Natural killer cell (primary cell): Measurements from ENCODE around the gene PHB1. TPM values are rescaled to one million over a fixed set of nuclear protein-coding genes. Genes with fewer than 3 reads are reported as not detected.

Source experiments
- ATAC-seq, 3 donors: fragments of 150-1000 bp in 2 of 3; fragments of 200-7000 bp in 1 of 3; cut with Tn5 transposase; 1 replicate in 1 of 3; 2 replicates in 2 of 3; pipeline ENCODE4 v1.10.0; 2021; ENCODE audit warnings: mild to moderate bottlenecking in 2 of 3, moderate library complexity in 2 of 3
- DNase-seq, 2 donors: peaks; one replicate each; pipeline versions ENCODE4 v3.0.0 to v3.0.0-alpha.2; 2013 to 2021; ENCODE audit warnings: mixed read lengths in 1 of 2
- H3K27ac ChIP-seq: one replicate; pipeline ENCODE4 v1.5.1; 2013; ENCODE audit warnings: mild to moderate bottlenecking, low read length
- H3K27me3 ChIP-seq: one replicate; pipeline ENCODE4 v1.6.1; 2013; ENCODE audit warnings: low read length; ENCODE audit not compliant: control insufficient read depth, insufficient read depth
- H3K36me3 ChIP-seq: one replicate; pipeline ENCODE4 v1.6.1; 2013; ENCODE audit warnings: low read length; ENCODE audit not compliant: control insufficient read depth, insufficient read depth
- H3K4me1 ChIP-seq: one replicate; pipeline ENCODE4 v1.6.1; 2013; ENCODE audit warnings: low read length; ENCODE audit not compliant: control insufficient read depth, insufficient read depth
- H3K4me3 ChIP-seq: one replicate; pipeline ENCODE4 v1.5.1; 2013; ENCODE audit warnings: low read length
- H3K9me3 ChIP-seq: one replicate; pipeline ENCODE4 v1.6.1; 2013; ENCODE audit warnings: low read length; ENCODE audit not compliant: control insufficient read depth, insufficient read depth
- H3K27ac Mint-ChIP-seq, 2 donors: one replicate each; pipeline ENCODE4 v1.8.0; 2022; ENCODE audit warnings: mild to moderate bottlenecking in 2 of 2, mixed read lengths in 2 of 2, moderate library complexity in 1 of 2
- H3K27me3 Mint-ChIP-seq, 2 donors: one replicate each; pipeline ENCODE4 v1.8.0; 2022; ENCODE audit warnings: low read depth in 2 of 2, mixed read lengths in 2 of 2
- H3K36me3 Mint-ChIP-seq: one replicate; pipeline ENCODE4 v1.8.0; 2022; ENCODE audit warnings: mixed read lengths
- H3K4me1 Mint-ChIP-seq, 2 donors: one replicate each; pipeline ENCODE4 v1.8.0; 2022; ENCODE audit warnings: mixed read lengths in 2 of 2
- H3K4me3 Mint-ChIP-seq: one replicate; pipeline ENCODE4 v1.8.0; 2022; ENCODE audit warnings: mild to moderate bottlenecking, moderate library complexity, mixed read lengths
- H3K9me3 Mint-ChIP-seq, 2 donors: one replicate each; pipeline ENCODE4 v1.8.0; 2022; ENCODE audit warnings: mixed read lengths in 2 of 2
- WGBS: methylation state at CpG from one replicate; pipeline ENCODE4 v1.1.7; 2013; ENCODE audit warnings: missing lambda C conversion rate; ENCODE audit not compliant: insufficient coverage; 5-methylcytosine and 5-hydroxymethylcytosine counted together
- intact Hi-C: fragments of 100-400 bp; cut with micrococcal nuclease; formaldehyde crosslinking; loops from one replicate; pipeline ENCODE4 v1.14.2; 2022
- total RNA-seq, 4 donors: library from RNA; stranded (reverse); fragments of 120-200 nt in 1 of 4; gene quantifications; one replicate each; pipeline versions ENCODE4 v1.2.3 to v1.2.4, GENCODE V29; 2013 to 2022
- TF ChIP-seq, protein P1 (sequence below): fragments of 200-600 bp; IDR thresholded peaks from one replicate; pipeline ENCODE4 v1.8.0; 2022; ENCODE audit warnings: antibody characterized with exemption

PHB1 gene
- total RNA-seq, 3 donors from 2014 or later (not counting 1 experiment from before 2014, with no cell fraction given), result 49.6 to 66.2 (median 60.3) TPM

DNA sequence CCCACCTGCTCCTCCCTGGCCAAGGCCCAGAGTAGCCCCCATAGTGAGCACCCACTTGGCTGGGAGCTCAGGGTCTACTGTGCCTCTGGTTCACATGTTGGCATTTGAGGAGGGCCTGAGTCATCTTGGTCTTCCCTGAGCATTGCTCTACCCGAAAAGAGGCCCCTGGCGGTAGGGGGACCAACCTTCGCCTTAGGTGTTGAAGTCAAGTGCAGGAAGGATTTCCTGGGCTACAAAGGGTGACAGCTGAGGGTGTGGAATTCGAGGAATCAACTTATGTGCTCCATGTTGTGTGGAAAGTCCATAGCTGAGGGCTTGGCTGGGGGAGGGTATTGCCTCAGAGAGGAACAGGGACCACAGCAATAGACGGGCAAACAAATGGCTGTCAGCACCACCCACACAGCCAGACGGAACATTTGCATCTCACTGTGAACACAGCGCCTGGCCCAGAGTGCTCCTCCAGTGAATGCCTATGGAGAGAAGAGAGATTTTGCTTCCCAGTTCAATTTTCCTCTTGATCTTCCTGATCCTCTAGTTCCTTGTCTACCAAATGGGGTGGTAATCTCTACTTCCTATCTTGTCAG, 44.8 kb upstream of the PHB1 start:
- DNase-seq (no peak), ATAC-seq (no peak)
- Mint-ChIP-seq H3K4me1 (peaks cover 0 to 17% of the 10 kb centered on the region in 2 donors), H3K4me3 (no peak overlapping the region), H3K9me3 (peaks cover 2 to 3% of the 10 kb centered on the region in 2 donors), H3K36me3 (no peaks in the 10 kb centered on the region), H3K27me3 (peaks cover 27 to 41% of the 10 kb centered on the region in 2 donors), H3K27ac (no peak overlapping the region)
- WGBS, result 70% methylated on average over 6 of the region's 7 CpGs
- no peak overlapping the region for H3K4me3 ChIP-seq
- no peaks in the 10 kb centered on the region for H3K36me3 ChIP-seq
- TF ChIP-seq, protein P1, sequence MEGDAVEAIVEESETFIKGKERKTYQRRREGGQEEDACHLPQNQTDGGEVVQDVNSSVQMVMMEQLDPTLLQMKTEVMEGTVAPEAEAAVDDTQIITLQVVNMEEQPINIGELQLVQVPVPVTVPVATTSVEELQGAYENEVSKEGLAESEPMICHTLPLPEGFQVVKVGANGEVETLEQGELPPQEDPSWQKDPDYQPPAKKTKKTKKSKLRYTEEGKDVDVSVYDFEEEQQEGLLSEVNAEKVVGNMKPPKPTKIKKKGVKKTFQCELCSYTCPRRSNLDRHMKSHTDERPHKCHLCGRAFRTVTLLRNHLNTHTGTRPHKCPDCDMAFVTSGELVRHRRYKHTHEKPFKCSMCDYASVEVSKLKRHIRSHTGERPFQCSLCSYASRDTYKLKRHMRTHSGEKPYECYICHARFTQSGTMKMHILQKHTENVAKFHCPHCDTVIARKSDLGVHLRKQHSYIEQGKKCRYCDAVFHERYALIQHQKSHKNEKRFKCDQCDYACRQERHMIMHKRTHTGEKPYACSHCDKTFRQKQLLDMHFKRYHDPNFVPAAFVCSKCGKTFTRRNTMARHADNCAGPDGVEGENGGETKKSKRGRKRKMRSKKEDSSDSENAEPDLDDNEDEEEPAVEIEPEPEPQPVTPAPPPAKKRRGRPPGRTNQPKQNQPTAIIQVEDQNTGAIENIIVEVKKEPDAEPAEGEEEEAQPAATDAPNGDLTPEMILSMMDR, result no peak
- no peaks in the 10 kb centered on the region for H3K9me3 ChIP-seq
- no peaks in the 10 kb centered on the region for H3K4me1 ChIP-seq
- intact Hi-C loops, result no loop called here
- no peak overlapping the region for H3K27ac ChIP-seq
- H3K27me3 ChIP-seq, result no peaks in the 10 kb centered on the region

DNA sequence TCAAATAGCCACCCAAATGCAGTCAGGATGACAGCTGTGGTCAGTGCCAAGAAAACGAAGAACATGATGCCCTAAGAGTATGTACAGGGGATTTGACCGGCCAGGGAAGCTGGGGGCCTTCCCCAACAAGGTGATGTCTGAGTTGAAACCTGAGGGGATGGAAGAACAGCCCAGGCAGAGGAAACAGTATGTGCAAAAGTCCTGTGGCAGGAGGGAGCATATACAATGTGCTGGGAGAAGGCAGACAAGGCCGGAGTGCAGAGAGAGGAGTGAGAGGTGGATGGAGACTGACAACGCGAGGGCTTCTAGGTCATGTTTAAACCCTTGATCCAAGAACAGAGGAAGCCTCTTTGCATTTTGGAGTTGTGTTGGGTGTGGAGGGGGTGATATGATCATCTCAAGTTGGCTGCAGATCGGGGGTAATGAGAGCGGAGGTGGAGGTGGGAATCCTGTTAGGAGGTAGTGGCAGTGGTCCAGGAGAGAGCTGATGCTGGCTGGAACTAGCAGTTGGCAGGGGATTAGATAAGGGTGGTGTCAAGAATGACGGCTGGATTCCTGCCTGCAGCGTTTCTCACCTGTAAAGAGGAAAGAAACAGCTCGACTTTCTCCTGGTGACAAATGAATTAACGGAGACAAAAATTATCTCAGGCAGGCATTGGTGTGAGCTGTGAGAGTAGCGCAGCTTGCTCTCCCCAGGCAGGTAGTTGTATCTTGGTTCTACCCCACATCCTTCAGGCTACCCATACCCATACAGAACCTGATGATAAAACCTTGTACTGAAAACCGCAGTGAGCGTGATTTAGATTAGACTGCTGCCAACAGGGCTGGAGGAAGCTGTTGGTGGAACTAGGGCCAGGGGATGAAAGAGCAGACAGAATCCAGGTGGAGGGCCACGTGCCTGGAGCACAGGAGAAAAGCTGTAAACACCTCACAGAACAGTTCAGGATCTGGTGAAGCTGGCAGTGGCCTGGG, 43.2 kb upstream of the PHB1 start:
- no peak overlapping the region for H3K4me3 ChIP-seq
- Mint-ChIP-seq H3K27me3 (peaks cover 18 to 31% of the 10 kb centered on the region in 2 donors), H3K4me1 (peaks cover 12 to 22% of the 10 kb centered on the region in 2 donors), H3K9me3 (no peaks in the 10 kb centered on the region), H3K36me3 (no peaks in the 10 kb centered on the region), H3K27ac (no peak overlapping the region), H3K4me3 (no peak overlapping the region)
- no peak for ATAC-seq
- no peak overlapping the region for H3K27ac ChIP-seq
- no peaks in the 10 kb centered on the region for H3K9me3 ChIP-seq
- TF ChIP-seq, protein P1, result no peak
- DNase-seq, result no peak
- H3K36me3 ChIP-seq, result no peaks in the 10 kb centered on the region
- 70% methylated on average over 15 of the region's 15 CpGs for WGBS
- no peaks in the 10 kb centered on the region for H3K4me1 ChIP-seq
- H3K27me3 ChIP-seq, result no peaks in the 10 kb centered on the region
- intact Hi-C loops, result no loop called here

DNA sequence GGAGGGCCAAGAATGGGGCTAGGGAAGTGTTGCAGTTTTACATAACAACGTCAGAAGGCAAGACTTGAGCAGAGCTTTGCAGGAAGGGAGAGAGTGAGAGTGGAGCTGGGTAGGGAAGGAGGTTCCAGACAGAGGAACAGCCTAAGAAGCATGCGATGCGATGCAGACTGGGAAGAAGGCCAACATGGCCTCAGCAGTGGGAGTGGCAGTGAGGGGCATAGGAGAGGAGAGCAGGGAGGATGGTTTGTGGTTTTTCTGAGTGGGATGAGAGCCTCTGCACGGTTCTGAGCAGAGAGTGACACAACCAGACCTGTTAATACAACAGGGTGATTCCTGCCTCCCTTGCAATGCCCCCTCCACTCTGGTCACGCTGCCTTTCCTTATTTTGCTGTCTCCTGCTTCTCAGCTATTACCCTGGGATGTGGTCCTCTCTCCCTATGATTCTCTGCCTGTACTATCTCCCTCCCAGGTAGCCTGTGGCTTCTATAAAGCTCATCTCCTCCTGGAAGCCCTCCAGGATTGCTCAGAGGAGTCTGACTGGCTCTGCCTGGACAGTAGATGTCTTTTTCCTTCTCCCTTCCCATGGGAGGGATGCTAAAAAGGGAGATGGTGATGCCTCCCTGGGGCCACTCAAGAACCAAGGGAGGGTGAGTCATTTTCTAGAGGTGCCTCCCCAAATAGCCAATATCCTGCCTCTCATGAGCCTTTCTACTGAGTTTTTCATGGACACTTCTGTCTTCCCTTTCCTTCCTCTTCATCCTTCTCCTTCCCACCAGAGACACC, 41.7 kb upstream of the PHB1 start:
- ATAC-seq (no peak), DNase-seq (no peak)
- intact Hi-C loops, result no loop called here
- Mint-ChIP-seq H3K27ac (no peak overlapping the region), H3K36me3 (no peaks in the 10 kb centered on the region), H3K27me3 (peaks cover 18 to 29% of the 10 kb centered on the region in 2 donors), H3K4me3 (no peak overlapping the region), H3K9me3 (no peaks in the 10 kb centered on the region), H3K4me1 (peaks cover 19 to 37% of the 10 kb centered on the region in 2 donors)
- H3K27ac ChIP-seq, result no peak overlapping the region
- TF ChIP-seq, protein P1, result no peak
- 17% methylated on average over 5 of the region's 5 CpGs for WGBS
- no peaks in the 10 kb centered on the region for H3K36me3 ChIP-seq
- H3K9me3 ChIP-seq, result no peaks in the 10 kb centered on the region
- H3K4me1 ChIP-seq, result peaks cover 14% of the 10 kb centered on the region
- H3K4me3 ChIP-seq, result no peak overlapping the region
- no peaks in the 10 kb centered on the region for H3K27me3 ChIP-seq
